HG03432 (cell line): ENCODE results near the gene CCM2.
"Not testable (repeated sequence)": the region's sequence is repeated elsewhere in the genome, so short reads cannot be mapped to it uniquely, and the experiment has no call there.

Experiments used
- ATAC-seq: cut with Tn5 transposase; IDR thresholded peaks from one replicate; pipeline ENCODE4 v1.9.1; 2021; ENCODE audit warnings: mild to moderate bottlenecking, moderate library complexity; ENCODE audit not compliant: unreplicated experiment

Gene CCM2

DNA sequence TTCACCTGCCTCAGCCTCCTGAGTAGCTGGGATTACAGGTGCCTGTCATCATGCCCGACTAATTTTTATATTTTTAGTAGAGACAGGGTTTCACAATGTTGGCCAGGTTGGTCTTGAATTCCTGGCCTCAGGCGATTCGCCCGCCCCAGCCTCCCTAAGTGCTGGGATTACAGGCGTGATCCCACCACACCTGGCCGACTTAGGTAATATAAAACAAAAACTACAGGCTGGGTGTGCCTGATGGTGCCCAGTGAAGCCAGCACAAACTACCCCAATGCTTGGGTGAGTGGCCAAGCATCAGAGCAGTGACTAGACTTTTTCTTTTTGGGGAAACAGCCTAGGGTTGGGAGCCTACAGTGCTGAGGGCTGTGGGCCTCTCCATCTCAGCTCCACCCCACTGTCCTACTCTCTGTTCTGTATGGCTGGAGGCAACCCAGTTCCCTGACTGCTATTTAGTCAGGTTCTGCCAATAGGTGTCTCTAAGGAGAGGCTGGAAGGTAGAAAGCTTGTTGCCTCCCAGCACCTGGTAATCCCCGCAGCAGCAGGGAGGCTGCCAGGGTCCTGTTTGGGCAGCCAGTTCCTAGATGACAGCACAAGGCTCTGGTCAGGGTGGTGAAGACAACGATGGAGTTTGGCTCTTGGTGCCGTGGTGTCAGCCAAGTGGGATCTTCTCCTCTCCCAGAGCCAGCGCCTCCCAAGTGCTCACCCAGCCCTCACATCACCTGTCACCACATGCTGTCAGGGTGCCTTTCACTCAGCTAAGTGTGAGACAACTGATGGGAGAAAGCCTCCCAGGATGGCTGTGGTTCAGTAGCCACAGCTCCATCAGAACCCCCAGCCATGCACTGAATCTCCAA, 99.2 kb downstream of the CCM2 start:
- ATAC-seq: no peak

DNA sequence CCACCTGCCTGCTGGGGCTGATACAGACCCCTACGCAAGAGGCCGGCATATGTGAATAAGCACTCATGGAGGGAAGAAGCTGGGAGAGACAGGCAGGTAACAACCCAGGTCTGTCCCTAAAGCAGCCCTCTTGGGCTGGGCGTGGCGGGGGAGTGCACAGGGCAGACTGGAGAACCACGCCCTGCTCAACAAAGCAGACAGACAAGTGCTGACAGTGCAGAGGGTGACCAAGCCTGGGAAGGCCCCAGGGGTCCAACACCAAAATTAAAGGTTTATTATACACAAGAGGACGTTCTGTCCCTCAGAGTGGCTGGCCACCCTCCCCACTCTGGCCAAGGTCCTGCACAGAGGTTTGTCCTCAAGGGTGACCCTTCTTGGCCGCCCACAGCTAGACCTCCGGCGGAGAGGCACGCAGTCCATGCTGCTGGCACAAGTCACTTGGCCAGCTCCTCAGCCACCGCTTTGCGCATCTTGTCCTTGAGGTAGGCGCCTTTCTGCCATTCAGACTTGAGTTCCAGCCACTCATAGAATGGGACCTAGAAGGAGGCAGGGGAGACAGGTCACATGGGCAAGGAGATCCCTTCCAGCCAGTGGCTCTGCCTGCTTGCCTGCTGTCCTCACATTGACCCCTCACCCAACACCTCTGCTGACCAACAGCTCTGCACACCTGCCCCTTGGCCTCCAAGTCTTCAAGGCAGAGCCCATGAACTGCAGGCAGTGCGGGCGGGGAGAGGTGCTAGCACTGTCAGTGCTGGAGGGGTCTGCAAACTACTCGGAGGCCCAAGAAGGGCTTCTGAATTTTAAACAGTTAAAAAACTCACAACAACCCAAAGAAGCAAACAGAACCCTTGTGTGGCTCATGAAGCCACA, 100.1 kb downstream of the CCM2 start:
- no peak for ATAC-seq

- ATAC-seq: no peak
Observed at GRCh38 chr7:45100761-45101480, 100.9 kb downstream of the CCM2 start.

DNA sequence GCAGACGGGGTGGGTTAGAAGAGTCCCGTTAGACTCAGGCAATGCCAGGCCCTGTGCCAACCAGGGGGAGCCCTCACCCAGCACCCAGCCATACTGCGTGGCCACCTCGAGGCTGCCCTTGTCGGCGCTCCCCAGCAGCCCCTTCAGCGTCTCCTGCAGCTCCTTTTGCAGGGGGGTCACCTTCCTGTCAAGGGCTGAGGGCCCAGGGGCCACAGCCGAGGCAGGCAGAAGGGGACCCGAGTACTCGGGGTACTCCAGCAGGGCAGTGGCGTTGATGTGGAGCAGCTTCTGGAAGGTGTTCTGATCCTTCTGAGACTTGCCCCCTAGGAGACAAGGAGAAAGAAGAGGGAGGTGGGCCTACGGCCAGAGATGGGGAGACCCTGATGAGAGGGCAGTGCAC, 101.7 kb downstream of the CCM2 start:
- no peak for ATAC-seq

GRCh38 chr7:45102785-45103712, 103.0 kb downstream of the CCM2 start:
- no peak for ATAC-seq

DNA sequence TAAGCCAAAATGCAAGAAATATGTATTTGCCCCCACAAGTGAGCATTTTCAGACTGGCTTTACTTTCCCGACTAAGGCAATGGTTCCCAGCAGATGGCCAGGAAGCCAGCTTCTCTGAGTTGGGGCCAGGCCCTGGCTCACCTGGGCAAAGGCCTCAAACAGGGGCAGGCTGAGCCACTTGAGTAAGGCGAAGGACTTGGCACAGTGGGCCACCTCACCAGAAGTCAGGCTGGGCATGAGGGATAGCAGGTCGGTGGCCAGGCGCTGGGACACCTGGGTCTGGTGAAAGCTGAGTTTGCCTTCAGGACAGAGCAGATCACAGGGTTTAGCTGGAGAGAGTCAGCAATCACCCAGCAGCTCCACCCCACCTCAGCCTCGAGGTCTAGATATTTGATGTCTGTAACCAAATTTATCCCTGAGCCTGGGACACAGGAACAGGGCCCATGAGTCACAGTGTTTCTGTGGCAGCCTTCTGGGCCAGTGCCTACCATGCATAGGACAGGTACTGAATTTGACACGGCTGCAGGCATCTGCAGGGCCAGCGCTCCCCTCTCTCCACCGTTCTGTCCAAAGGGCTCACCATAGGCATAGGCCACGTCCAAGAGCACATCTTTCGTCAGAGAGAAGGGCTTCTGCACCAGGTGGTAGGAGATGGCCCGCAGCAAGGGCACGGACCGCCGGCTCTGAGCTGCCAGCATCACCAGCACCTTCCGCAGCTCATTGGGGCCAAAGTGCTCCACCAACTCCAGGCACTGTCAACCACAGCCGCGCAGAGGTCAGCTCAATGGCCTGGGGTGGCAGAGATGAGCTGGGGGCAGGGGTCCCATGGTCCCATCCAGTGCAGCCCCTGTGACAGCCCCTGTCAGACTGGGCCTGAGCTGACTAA, 104.2 kb downstream of the CCM2 start:
- ATAC-seq: no peak

DNA sequence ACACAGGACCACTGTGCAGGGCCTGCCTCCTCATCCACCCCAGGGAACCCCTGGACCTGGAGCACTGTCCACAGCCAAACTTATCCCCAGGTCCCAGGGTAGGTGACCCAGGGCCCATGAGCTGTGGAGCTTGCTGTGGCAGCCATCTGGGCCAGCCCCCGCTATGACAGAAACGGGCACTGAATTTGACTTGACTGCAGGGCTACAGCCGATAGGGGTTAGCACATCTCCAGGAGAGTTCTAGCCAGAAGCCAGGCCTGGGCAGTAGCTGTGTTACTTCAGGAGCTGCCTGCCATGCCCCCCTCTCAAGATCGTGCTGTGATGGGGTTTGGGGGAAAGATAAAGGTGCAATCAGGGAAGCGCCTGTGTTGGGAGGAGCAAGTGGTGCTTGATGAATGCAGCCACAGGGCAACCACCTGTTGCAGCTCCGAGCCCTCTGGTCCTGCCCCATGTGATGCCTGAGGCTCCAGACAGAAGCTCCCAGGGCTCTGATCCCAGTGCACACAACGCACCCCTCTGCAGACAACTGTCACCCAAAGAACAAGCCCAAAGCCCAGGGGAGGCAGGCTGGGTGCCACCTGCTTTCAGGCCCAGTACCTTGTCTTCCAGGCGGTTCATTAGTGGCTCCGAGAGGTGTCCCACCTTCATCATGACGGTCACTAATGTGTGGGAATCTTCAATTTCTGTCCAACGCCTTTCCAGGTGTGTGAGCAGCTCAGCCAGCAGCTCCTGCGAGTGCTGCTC, 105.0 kb downstream of the CCM2 start:
- no peak for ATAC-seq

GRCh38 chr7:45105588-45106188, 105.7 kb downstream of the CCM2 start:
- ATAC-seq: no peak

DNA sequence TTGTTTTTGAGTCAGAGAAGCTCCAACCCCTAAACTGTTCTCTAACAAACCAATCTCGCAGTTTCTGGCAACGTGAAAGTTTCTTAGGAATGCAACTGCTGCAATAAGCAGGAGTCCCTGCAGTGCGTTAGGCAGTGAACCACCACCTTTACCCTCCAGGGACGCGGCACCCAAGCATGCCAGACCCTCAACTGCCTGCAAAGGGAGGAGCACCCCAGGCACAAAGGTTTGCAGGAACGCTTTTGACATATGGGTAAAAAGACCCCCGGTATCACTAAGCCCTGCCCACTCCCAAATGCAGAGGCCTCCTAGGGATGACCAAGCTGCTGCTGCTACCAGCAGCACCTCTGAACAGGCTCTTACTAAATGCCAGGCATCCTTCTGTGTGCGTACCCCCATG, 106.8 kb downstream of the CCM2 start:
- ATAC-seq: no peak

- no peak for ATAC-seq
Observed at GRCh38 chr7:45107356-45107755, 107.4 kb downstream of the CCM2 start.

- ATAC-seq: no peak
Observed at GRCh38 chr7:45108863-45109262, 108.9 kb downstream of the CCM2 start.

GRCh38 chr7:45111298-45112223, 111.6 kb downstream of the CCM2 start, which contains the start of gene TBRG4:
TSS of gene TBRG4 (minus strand) at chr7:45111697. CDS start at chr7:45109237, 2,460 bp downstream.
- ATAC-seq: peak; percentile 95

DNA sequence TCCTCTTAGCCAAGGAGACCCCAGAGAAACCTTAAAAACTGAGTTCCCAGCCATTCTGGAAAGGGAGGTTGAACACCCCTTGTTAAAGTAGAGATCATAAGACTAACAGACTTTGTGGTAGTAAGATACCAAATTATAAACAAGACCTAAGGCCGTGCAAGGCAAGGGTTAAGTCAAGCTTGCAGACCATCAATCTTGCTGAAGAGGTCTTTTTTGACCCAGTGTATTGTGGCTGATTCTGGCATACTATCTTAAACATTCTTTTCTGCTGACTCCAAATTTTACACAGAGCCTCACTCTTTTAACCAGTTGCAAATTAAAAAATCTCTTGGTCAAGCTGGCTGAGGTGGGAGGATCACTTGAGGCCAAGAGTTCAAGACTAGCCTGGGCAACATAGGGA, 112.6 kb downstream of the CCM2 start:
- ATAC-seq: no peak

- not testable (repeated sequence) for ATAC-seq
Observed at GRCh38 chr7:45114257-45114656, 114.3 kb downstream of the CCM2 start.

DNA sequence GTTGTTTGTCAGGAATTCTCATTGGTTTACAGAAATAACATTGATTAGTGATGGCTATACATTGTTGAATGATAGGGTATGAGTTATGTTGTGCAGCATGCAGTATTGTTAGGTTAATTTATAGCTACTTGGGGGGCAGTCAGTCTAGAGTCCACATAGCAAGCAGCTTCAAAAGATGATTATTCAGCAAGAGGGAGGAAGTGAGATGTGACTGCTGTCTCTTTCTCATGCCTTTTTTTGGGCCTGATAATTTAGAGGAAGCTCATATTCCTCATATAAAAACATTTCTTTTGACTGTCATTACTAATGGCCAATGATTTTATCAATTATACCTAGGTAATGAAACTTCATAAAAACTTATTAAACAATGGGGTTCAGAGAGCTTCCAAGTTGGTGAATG, 114.9 kb downstream of the CCM2 start:
- ATAC-seq: no peak

- ATAC-seq: no peak
Observed at GRCh38 chr7:45116048-45116447, 116.0 kb downstream of the CCM2 start.

GRCh38 chr7:45117582-45117981, 117.6 kb downstream of the CCM2 start:
- no peak for ATAC-seq
